Testis (tissue), 2 donors: ENCODE data around the gene ZNF438.

Experiments
- POLR2A ChIP-seq: fragments of 450-650 bp; IDR thresholded peaks from one replicate; pipeline ENCODE4 v1.6.1; 2017; ENCODE audit warnings: antibody characterized with exemption, mild to moderate bottlenecking, moderate library complexity
- TF ChIP-seq, protein P1 (sequence below), 3 experiments: fragments of 450-650 bp in 2 of 3; fragments of 200-600 bp in 1 of 3; sonication (generic) in 1 of 3; IDR thresholded peaks; one replicate each; pipeline ENCODE4 v1.5.1; 2016 to 2019; ENCODE audit warnings: antibody characterized with exemption in 3 of 3, mild to moderate bottlenecking in 2 of 3, moderate library complexity in 1 of 3

DNA sequence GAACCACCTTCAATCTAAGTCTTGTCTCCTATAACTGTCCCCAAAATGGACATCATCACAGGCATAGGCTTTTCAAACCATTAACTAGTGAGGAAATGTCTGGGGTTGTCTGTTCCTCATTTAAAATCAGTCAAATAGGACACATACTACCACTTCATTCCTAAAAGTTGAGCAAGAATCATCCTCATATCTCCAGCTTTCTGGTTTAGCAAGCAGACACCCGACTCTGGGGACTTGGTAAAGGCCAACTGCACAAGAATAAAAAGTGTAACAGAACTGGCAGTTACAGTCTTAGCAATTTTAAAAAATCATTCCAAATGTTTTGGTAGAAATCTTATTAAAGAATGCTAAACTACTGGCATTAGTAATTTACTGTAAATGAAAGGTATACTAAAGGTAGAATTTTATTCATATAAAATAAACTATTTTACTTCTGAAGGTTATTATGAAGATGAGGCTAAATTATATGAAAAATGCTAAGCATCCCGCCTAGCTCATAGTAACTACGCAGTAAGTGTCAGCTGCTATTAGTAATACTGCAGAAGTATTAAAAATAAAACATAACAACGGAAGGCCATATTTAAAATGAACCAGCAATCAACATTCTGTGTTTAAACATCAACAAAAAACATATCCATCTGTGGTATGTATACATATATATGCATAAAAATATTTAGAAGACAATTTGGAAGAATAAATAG, 60.8 kb downstream of the ZNF438 start:
- TF ChIP-seq, protein P1, sequence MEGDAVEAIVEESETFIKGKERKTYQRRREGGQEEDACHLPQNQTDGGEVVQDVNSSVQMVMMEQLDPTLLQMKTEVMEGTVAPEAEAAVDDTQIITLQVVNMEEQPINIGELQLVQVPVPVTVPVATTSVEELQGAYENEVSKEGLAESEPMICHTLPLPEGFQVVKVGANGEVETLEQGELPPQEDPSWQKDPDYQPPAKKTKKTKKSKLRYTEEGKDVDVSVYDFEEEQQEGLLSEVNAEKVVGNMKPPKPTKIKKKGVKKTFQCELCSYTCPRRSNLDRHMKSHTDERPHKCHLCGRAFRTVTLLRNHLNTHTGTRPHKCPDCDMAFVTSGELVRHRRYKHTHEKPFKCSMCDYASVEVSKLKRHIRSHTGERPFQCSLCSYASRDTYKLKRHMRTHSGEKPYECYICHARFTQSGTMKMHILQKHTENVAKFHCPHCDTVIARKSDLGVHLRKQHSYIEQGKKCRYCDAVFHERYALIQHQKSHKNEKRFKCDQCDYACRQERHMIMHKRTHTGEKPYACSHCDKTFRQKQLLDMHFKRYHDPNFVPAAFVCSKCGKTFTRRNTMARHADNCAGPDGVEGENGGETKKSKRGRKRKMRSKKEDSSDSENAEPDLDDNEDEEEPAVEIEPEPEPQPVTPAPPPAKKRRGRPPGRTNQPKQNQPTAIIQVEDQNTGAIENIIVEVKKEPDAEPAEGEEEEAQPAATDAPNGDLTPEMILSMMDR (IDR thresholded peaks at IDR 0.05): no peak
- TF ChIP-seq POLR2A: no peak
